HS-5 (cell line): ENCODE measurements around the gene POU3F2.

Source experiments
- DNase-seq: peaks from one replicate; pipeline ENCODE4 v3.0.0-alpha.2; 2012; ENCODE audit warnings: low read depth

POU3F2 gene

GRCh38 chr6:98844244-98845210 lies 10.2 kb downstream of the POU3F2 start:
- DNase-seq: no peak

- DNase-seq: peak; percentile 70
These were observed 11.0 kb downstream of the POU3F2 start for GRCh38 chr6:98845211-98846020.

- no peak for DNase-seq
These were observed 11.6 kb downstream of the POU3F2 start for GRCh38 chr6:98846021-98846380.

GRCh38 chr6:98847416-98847778 lies 13.0 kb downstream of the POU3F2 start:
- no peak for DNase-seq

- DNase-seq: no peak
These were observed 13.6 kb downstream of the POU3F2 start for GRCh38 chr6:98847779-98848538.

GRCh38 chr6:98848539-98849242 lies 14.3 kb downstream of the POU3F2 start:
- DNase-seq: no peak

GRCh38 chr6:98864497-98864896 lies 30.1 kb downstream of the POU3F2 start:
- DNase-seq: no peak

- no peak for DNase-seq
These were observed 36.7 kb downstream of the POU3F2 start for GRCh38 chr6:98871057-98871456.

- no peak for DNase-seq
These were observed 37.4 kb downstream of the POU3F2 start for GRCh38 chr6:98871821-98872220.

GRCh38 chr6:98875375-98875774 lies 41.0 kb downstream of the POU3F2 start:
- DNase-seq: no peak

GRCh38 chr6:98877250-98877649 lies 42.9 kb downstream of the POU3F2 start:
- DNase-seq: no peak

GRCh38 chr6:98880486-98880885 lies 46.1 kb downstream of the POU3F2 start:
- DNase-seq: no peak

GRCh38 chr6:98885330-98885729 lies 51.0 kb downstream of the POU3F2 start:
- DNase-seq: no peak

- no peak for DNase-seq
These were observed 53.3 kb downstream of the POU3F2 start for GRCh38 chr6:98887650-98888049.
